Activated T-cell treated with anti-CD3 and anti-CD28 coated beads, Interleukin-2, amount 50 U/mL, for 72 hours (primary cell): ENCODE data around the gene CEBPE. TPM values are rescaled to one million over a fixed set of nuclear protein-coding genes. Genes with fewer than 3 reads are reported as not detected.

ENCODE experiments used
- ATAC-seq, 2 donors: fragments of 150-1000 bp; cut with Tn5 transposase; replicated peaks in 1 of 2; 2 replicates each; pipeline ENCODE4 v1.10.0; 2021; ENCODE audit warnings: moderate library complexity in 2 of 2, mild to moderate bottlenecking in 1 of 2
- DNase-seq, 2 donors: peaks; one replicate each; pipeline ENCODE4 v3.0.0; 2021 to 2022; ENCODE audit warnings: mixed read lengths in 1 of 2
- H3K27ac Mint-ChIP-seq: one replicate; pipeline ENCODE4 v1.8.0; 2022; ENCODE audit warnings: mild to moderate bottlenecking, moderate library complexity, mixed read lengths
- H3K27me3 Mint-ChIP-seq: one replicate; pipeline ENCODE4 v1.8.0; 2022; ENCODE audit warnings: low read depth, mixed read lengths
- H3K36me3 Mint-ChIP-seq, 2 donors: one replicate each; pipeline ENCODE4 v1.8.0; 2022; ENCODE audit warnings: mixed read lengths in 2 of 2, mild to moderate bottlenecking in 1 of 2; ENCODE audit not compliant: insufficient read depth in 2 of 2
- H3K4me1 Mint-ChIP-seq: one replicate; pipeline ENCODE4 v1.8.0; 2022; ENCODE audit warnings: low read depth, mixed read lengths
- H3K4me3 Mint-ChIP-seq, 2 donors: one replicate each; pipeline ENCODE4 v1.8.0; 2022; ENCODE audit warnings: mild to moderate bottlenecking in 2 of 2, mixed read lengths in 2 of 2, moderate library complexity in 2 of 2
- H3K9me3 Mint-ChIP-seq, 2 donors: one replicate each; pipeline ENCODE4 v1.8.0; 2022; ENCODE audit warnings: mixed read lengths in 2 of 2
- total RNA-seq, 2 donors: library from RNA; stranded (reverse); gene quantifications; one replicate each; pipeline ENCODE4 v1.2.3, GENCODE V29; 2022

Gene CEBPE
- total RNA-seq = under 1 TPM; 0.21 to 0.36 TPM

GRCh38 chr14:23118506-23119362, at the start of gene CEBPE:
Gene CEBPE (minus strand): TSS chr14:23119255. CDS start chr14:23119091, 164 bp downstream.
- DNase-seq (no peak), ATAC-seq (no peak)
- Mint-ChIP-seq H3K9me3 (no peaks in the 10 kb centered on the region), H3K27ac (peak within 1 kb of the TSS; percentile 6), H3K4me1 (peaks cover 45% of the 10 kb centered on the region), H3K4me3 (peak within 1 kb of the TSS; percentile 47 to 59), H3K36me3 (no peaks in the 10 kb centered on the region), H3K27me3 (no peaks in the 10 kb centered on the region)

DNA sequence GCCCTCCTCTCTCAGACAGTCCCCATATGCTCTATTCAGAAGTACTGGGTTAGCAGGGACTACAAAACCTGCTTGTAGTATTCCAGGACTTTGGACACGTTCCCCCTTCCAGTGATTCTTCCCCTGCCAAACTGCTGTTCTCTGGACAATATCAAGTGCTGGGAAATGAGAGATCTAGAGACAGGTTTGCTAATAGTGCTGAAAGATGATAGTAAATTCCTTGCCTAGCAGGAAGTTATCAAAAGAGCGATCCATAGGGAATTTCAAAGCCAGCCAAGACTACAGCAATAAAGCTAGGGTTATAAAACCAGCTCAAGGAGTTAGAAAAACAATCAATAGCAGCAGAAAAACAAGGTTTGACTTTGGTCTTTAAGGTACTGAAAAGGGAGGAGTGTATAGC, 49.2 kb upstream of the CEBPE start:
- DNase-seq (no peak), ATAC-seq (no peak)
- H3K4me1 Mint-ChIP-seq = no peaks in the 10 kb centered on the region
- no peaks in the 10 kb centered on the region for H3K36me3 Mint-ChIP-seq
- H3K4me3 Mint-ChIP-seq = no peak overlapping the region
- H3K9me3 Mint-ChIP-seq = no peaks in the 10 kb centered on the region
- no peak overlapping the region for H3K27ac Mint-ChIP-seq
- no peaks in the 10 kb centered on the region for H3K27me3 Mint-ChIP-seq

GRCh38 chr14:23167116-23167847, 48.2 kb upstream of the CEBPE start:
- DNase-seq (no peak), ATAC-seq (no peak)
- H3K4me1 Mint-ChIP-seq = no peaks in the 10 kb centered on the region
- no peak overlapping the region for H3K27ac Mint-ChIP-seq
- no peaks in the 10 kb centered on the region for H3K36me3 Mint-ChIP-seq
- no peaks in the 10 kb centered on the region for H3K9me3 Mint-ChIP-seq
- H3K27me3 Mint-ChIP-seq = no peaks in the 10 kb centered on the region
- no peak overlapping the region for H3K4me3 Mint-ChIP-seq

- Mint-ChIP-seq H3K36me3 (no peaks in the 10 kb centered on the region), H3K4me3 (no peak overlapping the region), H3K4me1 (peaks cover 6% of the 10 kb centered on the region), H3K27me3 (no peaks in the 10 kb centered on the region), H3K27ac (no peak overlapping the region), H3K9me3 (no peaks in the 10 kb centered on the region)
- no peak for ATAC-seq
- DNase-seq = no peak
Measured at GRCh38 chr14:23164949-23165348, 45.9 kb upstream of the CEBPE start.

GRCh38 chr14:23164250-23164649, 45.2 kb upstream of the CEBPE start:
- Mint-ChIP-seq H3K4me1 (peaks cover 6% of the 10 kb centered on the region), H3K27ac (no peak overlapping the region), H3K9me3 (no peaks in the 10 kb centered on the region), H3K4me3 (no peak overlapping the region), H3K36me3 (no peaks in the 10 kb centered on the region), H3K27me3 (peaks cover 2% of the 10 kb centered on the region)
- ATAC-seq (no peak), DNase-seq (no peak)

GRCh38 chr14:23163830-23164229, 44.8 kb upstream of the CEBPE start:
- Mint-ChIP-seq H3K4me3 (no peak overlapping the region), H3K27me3 (peaks cover 6% of the 10 kb centered on the region), H3K4me1 (peaks cover 6% of the 10 kb centered on the region), H3K36me3 (no peaks in the 10 kb centered on the region), H3K27ac (no peak overlapping the region), H3K9me3 (no peaks in the 10 kb centered on the region)
- ATAC-seq = no peak
- DNase-seq = no peak

DNA sequence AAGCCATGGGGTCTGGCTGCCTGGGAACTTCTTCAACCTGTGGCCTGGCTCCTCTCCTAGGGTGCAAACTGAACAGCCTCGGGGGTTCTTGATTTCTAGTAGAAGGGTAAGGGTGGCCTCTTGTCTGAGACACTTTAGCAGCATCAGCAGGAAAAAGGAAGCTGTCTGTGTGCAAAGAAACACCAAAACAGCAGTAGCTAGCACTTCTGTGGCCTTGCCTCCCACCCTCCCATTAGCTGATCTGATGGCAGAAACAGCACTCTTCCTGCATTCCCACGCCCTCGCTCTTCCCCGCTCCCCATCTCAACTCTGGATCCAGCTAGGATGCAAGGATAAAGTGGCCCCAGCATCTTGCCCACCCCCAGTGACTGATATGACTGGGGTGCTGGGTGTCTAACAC, 43.7 kb upstream of the CEBPE start:
- Mint-ChIP-seq H3K27ac (no peak overlapping the region), H3K27me3 (peaks cover 6% of the 10 kb centered on the region), H3K36me3 (no peaks in the 10 kb centered on the region), H3K9me3 (no peaks in the 10 kb centered on the region), H3K4me3 (no peak overlapping the region), H3K4me1 (peaks cover 6% of the 10 kb centered on the region)
- ATAC-seq (no peak), DNase-seq (no peak)

DNA sequence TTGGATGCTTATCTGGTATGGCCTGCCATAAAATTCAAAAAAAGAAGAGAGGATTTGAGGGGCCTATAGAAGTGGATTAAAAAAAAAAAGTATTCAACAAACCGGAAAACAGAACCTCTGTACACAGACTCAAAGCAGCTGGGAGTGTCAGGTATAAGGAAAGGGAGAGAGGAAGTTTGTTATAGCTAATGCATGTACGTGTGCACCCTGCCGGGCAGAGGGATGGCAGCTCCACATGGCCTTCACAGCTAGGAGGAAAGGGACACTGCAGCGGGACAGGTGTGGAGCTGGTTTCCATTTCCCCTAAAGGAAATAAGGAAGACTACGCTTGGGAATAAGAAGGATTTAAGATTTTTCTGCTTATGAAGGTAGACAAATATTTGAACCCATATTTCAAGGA, 43.0 kb upstream of the CEBPE start:
- H3K9me3 Mint-ChIP-seq = no peaks in the 10 kb centered on the region
- peaks cover 6% of the 10 kb centered on the region for H3K4me1 Mint-ChIP-seq
- H3K4me3 Mint-ChIP-seq = no peak overlapping the region
- peaks cover 6% of the 10 kb centered on the region for H3K27me3 Mint-ChIP-seq
- ATAC-seq (no peak), DNase-seq (no peak)
- no peaks in the 10 kb centered on the region for H3K36me3 Mint-ChIP-seq
- H3K27ac Mint-ChIP-seq = no peak overlapping the region

DNA sequence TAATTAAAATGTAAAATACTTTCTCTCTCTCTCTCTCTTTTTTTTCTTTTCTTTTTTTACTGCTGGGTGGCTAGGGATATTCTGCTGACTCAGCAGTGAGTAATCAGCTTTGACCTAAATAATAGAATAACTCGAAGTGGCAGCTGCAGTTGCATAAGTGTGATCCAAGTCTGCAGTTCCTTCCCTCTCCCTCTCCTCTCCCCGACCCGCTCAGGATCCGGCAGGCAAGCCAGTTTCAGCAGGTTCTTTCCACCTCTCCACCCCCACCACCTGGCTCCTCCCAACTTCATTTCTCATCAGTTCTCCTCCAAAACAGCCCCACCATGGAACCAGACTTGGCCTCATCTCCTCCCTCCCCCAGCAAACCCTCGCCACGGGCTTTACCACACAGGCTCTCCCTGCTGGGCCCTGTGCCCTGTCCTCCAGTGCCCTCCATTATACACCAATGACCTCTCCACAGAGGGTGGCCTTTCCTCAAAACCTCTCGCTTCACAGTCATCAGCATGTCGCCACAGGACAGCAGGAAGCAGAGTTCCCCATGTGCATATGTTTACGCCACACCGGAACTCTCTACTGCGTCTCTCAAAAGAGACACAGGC, 42.0 kb upstream of the CEBPE start:
- Mint-ChIP-seq H3K36me3 (no peaks in the 10 kb centered on the region), H3K27ac (no peak overlapping the region), H3K4me3 (no peak overlapping the region), H3K4me1 (peaks cover 6% of the 10 kb centered on the region), H3K27me3 (peaks cover 6% of the 10 kb centered on the region), H3K9me3 (no peaks in the 10 kb centered on the region)
- DNase-seq (no peak), ATAC-seq (no peak)

DNA sequence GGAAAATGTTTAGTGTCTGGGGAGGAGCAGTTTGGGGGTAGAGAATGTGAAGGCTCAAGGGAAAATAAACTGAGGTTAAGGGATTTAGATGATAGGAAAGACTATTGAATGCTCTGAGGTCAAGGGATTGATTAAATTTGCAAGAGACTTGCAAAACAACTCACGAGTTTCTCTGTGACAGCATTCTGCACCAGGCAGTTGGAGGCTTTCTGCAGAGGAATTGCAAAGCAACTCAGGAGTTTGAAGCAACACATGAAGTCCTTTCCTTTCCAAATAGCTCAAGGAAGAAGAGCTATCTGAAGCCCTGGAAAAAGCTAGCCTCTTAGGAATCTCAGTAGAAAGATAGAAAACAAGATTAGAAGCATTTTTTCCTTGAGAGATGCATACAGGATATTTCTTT, 40.5 kb upstream of the CEBPE start:
- Mint-ChIP-seq H3K9me3 (no peaks in the 10 kb centered on the region), H3K27ac (no peak overlapping the region), H3K36me3 (no peaks in the 10 kb centered on the region), H3K27me3 (peaks cover 6% of the 10 kb centered on the region), H3K4me1 (peaks cover 14% of the 10 kb centered on the region), H3K4me3 (no peak overlapping the region)
- DNase-seq (no peak), ATAC-seq (no peak)

DNA sequence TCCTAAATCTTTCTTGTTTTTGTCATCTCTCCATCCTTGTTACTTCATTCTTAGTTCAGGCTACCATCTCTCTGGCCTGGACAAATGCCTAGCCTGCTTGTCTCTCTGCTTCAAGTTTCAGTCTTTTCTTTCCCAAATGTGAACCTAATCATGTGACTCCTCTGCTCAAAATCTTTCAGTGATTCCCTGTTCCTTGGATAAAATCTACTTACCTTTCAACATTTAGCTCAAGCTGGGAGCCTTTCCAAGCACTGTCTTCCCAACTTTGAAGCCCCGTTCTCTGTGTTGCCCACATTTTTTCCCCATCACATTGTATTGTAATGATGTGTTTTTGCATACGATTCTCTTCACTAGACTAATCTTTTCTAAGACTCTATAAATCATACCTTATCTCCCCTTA, 39.7 kb upstream of the CEBPE start:
- Mint-ChIP-seq H3K4me3 (no peak overlapping the region), H3K36me3 (no peaks in the 10 kb centered on the region), H3K27ac (no peak overlapping the region), H3K4me1 (peaks cover 19% of the 10 kb centered on the region), H3K9me3 (no peaks in the 10 kb centered on the region), H3K27me3 (peaks cover 6% of the 10 kb centered on the region)
- no peak for ATAC-seq
- no peak for DNase-seq

DNA sequence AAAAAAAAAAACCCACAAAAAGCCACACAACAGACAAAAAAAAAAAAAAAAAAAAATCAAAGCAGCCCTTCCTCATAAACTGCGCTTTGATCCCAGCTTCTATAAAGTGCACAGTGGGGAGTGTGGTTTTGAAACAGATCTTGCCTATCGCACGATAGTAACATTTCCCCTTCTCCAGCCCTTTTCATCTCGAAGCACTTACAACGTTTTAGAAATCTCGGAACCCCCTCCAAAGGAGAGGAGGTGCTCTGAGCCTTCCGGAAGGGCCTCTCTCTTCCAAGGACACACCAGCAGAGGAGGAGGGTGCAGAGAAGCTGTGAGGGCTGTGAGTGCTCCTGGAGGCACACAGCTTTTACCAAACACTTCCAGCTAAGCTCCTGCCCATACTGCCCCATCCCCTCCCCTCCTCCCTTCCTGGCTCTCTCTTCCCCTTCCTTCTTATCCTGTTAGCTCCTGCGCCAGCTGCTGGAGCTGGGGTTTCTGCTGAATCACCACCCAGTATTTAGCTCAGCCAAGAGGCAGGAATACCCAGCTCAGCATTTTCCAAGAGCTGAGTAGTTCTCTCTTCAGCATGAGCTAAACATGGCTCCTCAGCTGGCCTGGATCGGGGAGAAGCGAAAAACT, 36.0 kb upstream of the CEBPE start:
- no peaks in the 10 kb centered on the region for H3K36me3 Mint-ChIP-seq
- DNase-seq (no peak), ATAC-seq (no peak)
- H3K9me3 Mint-ChIP-seq = no peaks in the 10 kb centered on the region
- peaks cover 10% of the 10 kb centered on the region for H3K27me3 Mint-ChIP-seq
- no peak overlapping the region for H3K4me3 Mint-ChIP-seq
- H3K4me1 Mint-ChIP-seq = peaks cover 19% of the 10 kb centered on the region
- H3K27ac Mint-ChIP-seq = no peak overlapping the region
